Left lung (tissue), 10 donors: ENCODE measurements around the gene ANXA5. TPM values are rescaled to one million over a fixed set of nuclear protein-coding genes. Genes with fewer than 3 reads are reported as not detected.

Source experiments
- ATAC-seq: fragments of 200-7000 bp; cut with Tn5 transposase; one replicate; pipeline ENCODE4 v1.9.1; 2020; ENCODE audit warnings: moderate library complexity
- DNase-seq, 4 donors: peaks; one replicate each; pipeline ENCODE4 v3.0.0-alpha.2; 2013 to 2020
- H3K27ac ChIP-seq, 2 donors: fragments of 200-600 bp; sonication (generic) in 1 of 2; one replicate each; pipeline versions ENCODE4 v1.5.0 to v1.8.0; 2020 to 2021
- H3K27me3 ChIP-seq, 2 donors: fragments of 200-600 bp; sonication (generic) in 1 of 2; one replicate each; pipeline versions ENCODE4 v1.5.0 to v1.8.0; 2020 to 2021
- H3K36me3 ChIP-seq, 2 donors: fragments of 200-600 bp; sonication (generic) in 1 of 2; one replicate each; pipeline versions ENCODE4 v1.5.0 to v1.8.0; 2020 to 2021
- H3K4me1 ChIP-seq, 2 donors: fragments of 200-600 bp; one replicate each; pipeline ENCODE4 v1.8.0; 2021
- H3K4me3 ChIP-seq, 2 donors: fragments of 200-600 bp; sonication (generic) in 1 of 2; one replicate each; pipeline versions ENCODE4 v1.5.0 to v1.8.0; 2020 to 2021; ENCODE audit warnings: mild to moderate bottlenecking in 1 of 2
- H3K9me3 ChIP-seq, 2 donors: fragments of 200-600 bp; sonication (generic) in 1 of 2; one replicate each; pipeline versions ENCODE4 v1.5.0 to v1.8.0; 2020 to 2021
- CTCF ChIP-seq, 2 donors: fragments of 200-600 bp; sonication (generic) in 1 of 2; IDR thresholded peaks; one replicate each; pipeline versions ENCODE4 v1.5.0 to v1.8.0; 2021; ENCODE audit warnings: antibody characterized with exemption in 2 of 2
- intact Hi-C, 2 donors: fragments of 100-400 bp; cut with DNase I; formaldehyde crosslinking; loops; one replicate each; pipeline versions ENCODE4 v1.11.2 to v1.14.2; 2022
- polyA plus RNA-seq, 6 donors: library from polyadenylated mRNA; unstranded; fragments of 120-200 nt; gene quantifications; one replicate each; pipeline ENCODE4 v1.2.1, GENCODE V29; 2013; ENCODE audit not compliant: insufficient read length in 6 of 6
- total RNA-seq, 2 donors: library from RNA; stranded (reverse); fragmentation: NEBNext Ultra II Directional; extraction: Animal tissue kit (Norgen Biotek cat#: 25700); gene quantifications; one replicate each; pipeline ENCODE4 v1.2.1, GENCODE V29; 2021
- donor health status: DM: no; HTN: yes; CAD: no.
- donor health status: DM: no; HTN: no; CAD: no.

ANXA5 gene
- total and polyA plus RNA-seq, 8 donors, result 565 to 725 (median 646) TPM

- ATAC-seq, result no peak
- no peak for TF ChIP-seq CTCF (IDR thresholded peaks at IDR 0.05)
- Histone ChIP-seq H3K27ac (no peak overlapping the region), H3K27me3 (no peaks in the 10 kb centered on the region), H3K4me3 (no peak overlapping the region), H3K4me1 (peaks cover 22 to 43% of the 10 kb centered on the region in 2 donors), H3K36me3 (peaks cover 0 to 61% of the 10 kb centered on the region in 2 donors), H3K9me3 (no peaks in the 10 kb centered on the region)
- DNase-seq, result no peak
- intact Hi-C loops, result no loop called here
These were observed 10.5 kb downstream of the ANXA5 start for GRCh38 chr4:121686255-121686654.

- no peak overlapping the region for H3K27ac ChIP-seq
- intact Hi-C loops, result no loop called here
- H3K4me1 ChIP-seq, result peaks cover 12 to 33% of the 10 kb centered on the region in 2 donors
- no peak for DNase-seq
- no peak overlapping the region for H3K4me3 ChIP-seq
- H3K9me3 ChIP-seq, result no peaks in the 10 kb centered on the region
- H3K27me3 ChIP-seq, result no peaks in the 10 kb centered on the region
- H3K36me3 ChIP-seq, result peaks cover 0 to 71% of the 10 kb centered on the region in 2 donors
- no peak for ATAC-seq
- TF ChIP-seq CTCF (IDR thresholded peaks at IDR 0.05), result no peak
These were observed 11.5 kb downstream of the ANXA5 start for GRCh38 chr4:121685257-121685656.

- no peak for DNase-seq
- Histone ChIP-seq H3K27ac (no peak overlapping the region), H3K27me3 (no peaks in the 10 kb centered on the region), H3K4me3 (no peak overlapping the region), H3K4me1 (peaks cover 5 to 26% of the 10 kb centered on the region in 2 donors), H3K36me3 (peaks cover 0 to 78% of the 10 kb centered on the region in 2 donors), H3K9me3 (no peaks in the 10 kb centered on the region)
- no peak for ATAC-seq
- intact Hi-C loops, result no loop called here
- TF ChIP-seq CTCF (IDR thresholded peaks at IDR 0.05), result no peak
These were observed 12.2 kb downstream of the ANXA5 start for GRCh38 chr4:121684561-121684960.

- DNase-seq (no peak), ATAC-seq (no peak)
- peaks cover 0 to 21% of the 10 kb centered on the region in 2 donors for H3K4me1 ChIP-seq
- H3K36me3 ChIP-seq, result peaks cover 0 to 83% of the 10 kb centered on the region in 2 donors
- H3K9me3 ChIP-seq, result no peaks in the 10 kb centered on the region
- intact Hi-C loops, result no loop called here
- TF ChIP-seq CTCF (IDR thresholded peaks at IDR 0.05), result no peak
- no peak overlapping the region for H3K4me3 ChIP-seq
- no peak overlapping the region for H3K27ac ChIP-seq
- no peaks in the 10 kb centered on the region for H3K27me3 ChIP-seq
These were observed 12.8 kb downstream of the ANXA5 start for GRCh38 chr4:121684016-121684415.

- H3K36me3 ChIP-seq, result peaks cover 0 to 99% of the 10 kb centered on the region in 2 donors
- TF ChIP-seq CTCF (IDR thresholded peaks at IDR 0.05), result no peak
- H3K4me3 ChIP-seq, result no peak overlapping the region
- H3K27ac ChIP-seq, result no peak overlapping the region
- intact Hi-C loops, result no loop called here
- peaks cover under 1 to 3% of the 10 kb centered on the region in 2 donors for H3K4me1 ChIP-seq
- ATAC-seq, result no peak
- no peaks in the 10 kb centered on the region for H3K27me3 ChIP-seq
- H3K9me3 ChIP-seq, result no peaks in the 10 kb centered on the region
- no peak for DNase-seq
These were observed 16.2 kb downstream of the ANXA5 start for GRCh38 chr4:121680571-121680970.
